Tibial nerve (tissue), 4 donors: ENCODE results near the gene THOC3. TPM values are rescaled to one million over a fixed set of nuclear protein-coding genes. Genes with fewer than 3 reads are reported as not detected.
"Not testable (repeated sequence)": the region's sequence is repeated elsewhere in the genome, so short reads cannot be mapped to it uniquely, and the experiment has no call there.

Experiments used
- DNase-seq, 2 donors: peaks; one replicate each; pipeline ENCODE4 v3.0.0-alpha.2; 2019; ENCODE audit warnings: low spot score in 2 of 2
- H3K27ac ChIP-seq, 4 donors: fragments of 200-600 bp; sonication (generic) in 3 of 4; one replicate each; pipeline ENCODE4 v1.5.1; 2017 to 2019; ENCODE audit warnings: mild to moderate bottlenecking in 1 of 4
- H3K27me3 ChIP-seq, 2 donors: fragments of 200-600 bp; sonication (generic) in 1 of 2; one replicate each; pipeline versions ENCODE4 v1.5.1 to v1.6.0; 2017 to 2019
- H3K36me3 ChIP-seq, 3 donors: fragments of 200-600 bp; sonication (generic); one replicate each; pipeline ENCODE4 v1.5.1; 2018 to 2019
- H3K4me1 ChIP-seq, 4 donors: fragments of 200-600 bp; sonication (generic) in 3 of 4; one replicate each; pipeline ENCODE4 v1.5.1; 2017 to 2019
- H3K4me3 ChIP-seq, 4 donors: fragments of 200-600 bp; sonication (generic) in 3 of 4; one replicate each; pipeline ENCODE4 v1.5.1; 2017 to 2019; ENCODE audit warnings: mild to moderate bottlenecking in 1 of 4, moderate library complexity in 1 of 4
- H3K9me3 ChIP-seq, 4 donors: fragments of 200-600 bp; sonication (generic) in 3 of 4; one replicate each; pipeline ENCODE4 v1.5.1; 2017 to 2019
- EP300 ChIP-seq, 2 donors: sonication (generic); formaldehyde crosslinking; IDR thresholded peaks; one replicate each; pipeline ENCODE4 v1.6.1; 2017; ENCODE audit warnings: antibody characterized with exemption in 2 of 2, mild to moderate bottlenecking in 1 of 2
- POLR2A ChIP-seq, 2 donors: fragments of 450-650 bp; IDR thresholded peaks; one replicate each; pipeline ENCODE4 v1.6.1; 2017; ENCODE audit warnings: antibody characterized with exemption in 2 of 2, mild to moderate bottlenecking in 2 of 2, moderate library complexity in 2 of 2
- whole genome bisulfite sequencing, 2 donors: methylation state at CpG; one replicate each; pipeline ENCODE4 v1.1.5; 2018; 5-methylcytosine and 5-hydroxymethylcytosine counted together
- total RNA-seq, 4 donors: library from RNA; depleted of rRNA; stranded (reverse); fragments of >200 nt; gene quantifications; one replicate each; pipeline ENCODE4 v1.1.0, GENCODE V29; 2016
- TF ChIP-seq, protein P1 (sequence below), 5 experiments: fragments of 200-600 bp in 3 of 5; fragments of 450-650 bp in 2 of 5; sonication (generic) in 3 of 5; IDR thresholded peaks; one replicate each; pipeline ENCODE4 v1.5.1; 2016 to 2019; ENCODE audit warnings: antibody characterized with exemption in 5 of 5, mild to moderate bottlenecking in 3 of 5, moderate library complexity in 2 of 5

Gene THOC3
- total RNA-seq, 4 donors from 2014 or later: 21.6 to 37.0 (median 28.1) TPM

DNA sequence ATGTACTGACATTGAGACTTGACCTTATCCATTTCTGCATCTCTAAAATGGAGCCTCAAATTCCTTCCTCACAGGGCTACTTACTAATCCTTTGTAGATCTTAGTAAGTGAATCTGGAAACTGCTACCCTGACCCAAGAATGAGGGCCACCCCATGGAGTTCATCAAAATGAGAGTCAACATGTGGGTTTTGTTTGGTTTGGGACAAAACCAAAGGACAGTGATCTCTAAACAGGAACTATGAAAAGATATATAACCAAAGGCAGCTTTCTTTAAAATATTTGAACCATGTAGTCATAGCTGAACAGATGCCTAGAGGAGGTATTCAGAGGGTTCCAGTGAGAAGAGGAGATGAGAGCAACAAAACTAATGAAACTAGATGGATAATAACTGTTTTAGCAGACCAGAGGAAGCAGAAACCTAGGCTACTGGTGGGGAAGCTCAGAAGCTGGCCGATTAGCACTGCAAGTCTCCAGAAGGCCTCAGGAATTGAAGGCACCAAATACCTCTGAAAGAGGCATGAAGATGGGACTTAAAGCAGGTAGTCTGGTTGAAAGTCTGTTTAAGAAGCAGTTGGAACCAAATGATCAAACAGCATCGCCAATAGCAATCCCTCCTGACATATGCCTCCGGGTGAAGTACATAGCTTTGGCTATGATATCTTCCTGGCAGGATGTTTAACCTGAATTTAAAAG, 45.8 kb downstream of the THOC3 start:
- Histone ChIP-seq H3K4me1 (no peaks in the 10 kb centered on the region), H3K27me3 (no peaks in the 10 kb centered on the region), H3K4me3 (no peak overlapping the region), H3K9me3 (no peaks in the 10 kb centered on the region), H3K27ac (no peak overlapping the region), H3K36me3 (peaks cover 0 to 5% (median 0%) of the 10 kb centered on the region in 3 donors)
- TF ChIP-seq EP300 (IDR thresholded peaks at IDR 0.05) (no peak), POLR2A (IDR thresholded peaks at IDR 0.05) (no peak)
- TF ChIP-seq, protein P1, sequence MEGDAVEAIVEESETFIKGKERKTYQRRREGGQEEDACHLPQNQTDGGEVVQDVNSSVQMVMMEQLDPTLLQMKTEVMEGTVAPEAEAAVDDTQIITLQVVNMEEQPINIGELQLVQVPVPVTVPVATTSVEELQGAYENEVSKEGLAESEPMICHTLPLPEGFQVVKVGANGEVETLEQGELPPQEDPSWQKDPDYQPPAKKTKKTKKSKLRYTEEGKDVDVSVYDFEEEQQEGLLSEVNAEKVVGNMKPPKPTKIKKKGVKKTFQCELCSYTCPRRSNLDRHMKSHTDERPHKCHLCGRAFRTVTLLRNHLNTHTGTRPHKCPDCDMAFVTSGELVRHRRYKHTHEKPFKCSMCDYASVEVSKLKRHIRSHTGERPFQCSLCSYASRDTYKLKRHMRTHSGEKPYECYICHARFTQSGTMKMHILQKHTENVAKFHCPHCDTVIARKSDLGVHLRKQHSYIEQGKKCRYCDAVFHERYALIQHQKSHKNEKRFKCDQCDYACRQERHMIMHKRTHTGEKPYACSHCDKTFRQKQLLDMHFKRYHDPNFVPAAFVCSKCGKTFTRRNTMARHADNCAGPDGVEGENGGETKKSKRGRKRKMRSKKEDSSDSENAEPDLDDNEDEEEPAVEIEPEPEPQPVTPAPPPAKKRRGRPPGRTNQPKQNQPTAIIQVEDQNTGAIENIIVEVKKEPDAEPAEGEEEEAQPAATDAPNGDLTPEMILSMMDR (IDR thresholded peaks at IDR 0.05): no peak
- WGBS, 2 donors: 77 to 85% methylated on average over 3 of the region's 3 CpGs
- DNase-seq: no peak

DNA sequence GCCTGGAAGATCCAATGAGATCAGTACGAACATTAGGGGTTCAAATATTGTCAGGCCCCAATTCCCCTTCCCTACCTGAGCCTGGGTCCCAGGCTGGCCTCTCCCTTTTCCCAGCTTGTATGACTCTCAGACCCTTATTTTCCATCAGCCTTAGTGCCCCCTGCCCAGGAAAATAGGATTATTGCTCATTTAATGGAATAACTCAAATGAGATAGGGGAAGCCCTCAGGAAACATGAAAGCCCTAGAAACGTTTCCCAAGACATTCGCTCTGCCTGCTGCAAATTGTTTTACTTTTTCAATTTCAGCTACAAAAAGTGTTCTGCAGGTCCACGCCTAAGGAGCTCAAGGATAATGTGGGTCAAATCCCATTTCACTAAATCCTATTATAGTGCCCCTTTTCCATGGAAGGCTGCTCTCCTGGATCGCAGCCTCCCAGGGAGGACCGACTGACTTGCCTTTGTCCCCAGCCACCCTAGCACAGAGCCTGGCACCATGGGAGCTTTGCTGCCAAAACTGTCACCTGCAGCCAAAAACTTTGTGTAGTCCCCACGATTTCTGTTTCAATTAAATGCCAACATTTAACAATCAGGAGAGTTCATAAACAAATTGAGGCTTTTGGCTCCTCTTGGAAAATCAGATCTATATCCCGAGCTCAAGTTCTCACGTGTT, 46.9 kb downstream of the THOC3 start:
- H3K27ac ChIP-seq: no peak overlapping the region
- TF ChIP-seq, protein P1 (IDR thresholded peaks at IDR 0.05): no peak
- TF ChIP-seq EP300 (IDR thresholded peaks at IDR 0.05): no peak
- TF ChIP-seq POLR2A (IDR thresholded peaks at IDR 0.05): no peak
- H3K9me3 ChIP-seq: no peaks in the 10 kb centered on the region
- no peaks in the 10 kb centered on the region for H3K27me3 ChIP-seq
- H3K4me1 ChIP-seq: no peaks in the 10 kb centered on the region
- 89 to 90% methylated on average over 9 of the region's 9 CpGs for WGBS, 2 donors
- peaks cover 0 to 16% (median 0%) of the 10 kb centered on the region in 3 donors for H3K36me3 ChIP-seq
- DNase-seq: no peak
- no peak overlapping the region for H3K4me3 ChIP-seq

DNA sequence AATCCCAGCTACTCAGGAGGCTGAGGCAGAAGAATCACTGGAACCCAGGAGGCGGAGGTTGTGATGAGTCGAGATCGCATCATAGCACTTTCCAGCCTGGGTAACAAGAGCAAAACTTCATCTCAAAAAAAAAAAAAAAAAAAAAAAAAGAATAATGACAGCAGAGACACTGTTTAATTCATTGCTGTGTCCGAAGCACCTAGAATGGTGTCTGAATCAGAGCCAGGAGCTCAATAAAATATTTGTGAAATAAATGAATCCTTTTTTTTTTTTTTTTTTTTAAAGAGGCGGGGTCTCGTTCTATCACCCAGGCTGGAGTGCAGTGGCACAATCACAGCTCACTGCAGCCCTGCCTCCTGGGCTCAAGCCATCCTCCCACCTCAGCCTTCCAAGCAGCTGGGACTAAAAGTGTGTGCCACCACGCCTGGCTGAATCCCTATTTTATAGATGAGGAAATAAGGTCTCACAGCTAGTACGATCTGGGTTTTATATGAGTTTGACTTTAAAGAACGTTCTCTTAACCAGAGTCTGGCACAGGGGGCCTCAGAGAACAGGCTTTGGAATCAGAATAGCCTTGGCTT, 47.8 kb downstream of the THOC3 start:
- DNase-seq: no peak
- no peaks in the 10 kb centered on the region for H3K4me1 ChIP-seq
- H3K4me3 ChIP-seq: no peak overlapping the region
- no peaks in the 10 kb centered on the region for H3K9me3 ChIP-seq
- no peaks in the 10 kb centered on the region for H3K27me3 ChIP-seq
- WGBS, 2 donors: 83 to 86% methylated on average over 9 of the region's 9 CpGs
- H3K27ac ChIP-seq: no peak overlapping the region
- TF ChIP-seq EP300 (IDR thresholded peaks at IDR 0.05) (no peak), POLR2A (IDR thresholded peaks at IDR 0.05) (no peak)
- TF ChIP-seq, protein P1 (IDR thresholded peaks at IDR 0.05): no peak
- H3K36me3 ChIP-seq: peaks cover 0 to 17% (median 0%) of the 10 kb centered on the region in 3 donors

DNA sequence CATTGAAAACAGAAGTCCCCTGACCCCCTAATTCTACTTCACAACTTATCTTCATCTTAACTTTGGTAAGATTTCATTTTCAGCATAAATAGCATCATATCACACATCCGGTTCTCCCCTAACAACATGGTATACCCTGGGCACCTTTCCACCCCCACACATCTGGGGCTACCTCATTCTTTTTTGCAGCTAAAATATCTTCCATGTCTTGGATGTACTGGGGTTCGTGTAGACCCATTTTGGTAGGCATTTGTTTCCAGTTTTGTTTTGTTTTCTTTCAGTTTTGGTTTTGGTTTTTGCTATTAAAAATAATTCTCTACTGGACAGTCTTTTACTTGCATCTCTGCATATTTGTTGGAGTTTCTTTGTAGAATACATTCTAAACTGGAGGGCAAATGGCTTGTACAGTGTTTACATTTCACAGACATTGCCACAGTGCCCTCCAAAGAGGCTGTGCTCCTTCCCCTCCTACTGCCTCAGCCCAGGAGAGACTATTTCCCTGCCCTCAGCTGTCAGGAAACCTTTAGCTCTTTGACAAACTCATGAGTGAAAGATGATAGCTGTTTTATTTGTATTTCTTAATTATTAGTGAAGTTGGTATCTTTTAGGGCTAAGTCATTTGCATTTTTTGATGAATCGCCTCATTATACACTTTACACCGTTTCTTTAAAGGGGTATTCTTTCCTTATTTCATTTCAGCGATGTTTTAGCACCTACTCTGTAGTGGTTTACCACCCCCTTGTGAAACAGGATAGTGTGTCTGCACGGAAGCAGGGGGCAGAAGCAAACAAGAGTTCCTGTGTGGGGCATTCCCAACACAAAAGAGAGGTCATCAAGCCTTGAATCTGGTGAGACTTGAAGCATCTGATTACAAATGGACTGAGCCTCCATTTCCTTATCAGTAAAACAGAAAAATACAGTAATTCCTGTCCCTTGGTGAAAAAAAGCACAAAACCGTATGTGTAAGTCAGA, 52.8 kb downstream of the THOC3 start:
- H3K27ac ChIP-seq, H3K9me3 ChIP-seq, H3K4me3 ChIP-seq, H3K27me3 ChIP-seq, DNase-seq, H3K4me1 ChIP-seq: not testable (repeated sequence)
- H3K36me3 ChIP-seq: peaks cover 0 to 17% (median 0%) of the 10 kb centered on the region in 3 donors
- WGBS, 2 donors: 53 to 56% methylated on average over 5 of the region's 7 CpGs

DNA sequence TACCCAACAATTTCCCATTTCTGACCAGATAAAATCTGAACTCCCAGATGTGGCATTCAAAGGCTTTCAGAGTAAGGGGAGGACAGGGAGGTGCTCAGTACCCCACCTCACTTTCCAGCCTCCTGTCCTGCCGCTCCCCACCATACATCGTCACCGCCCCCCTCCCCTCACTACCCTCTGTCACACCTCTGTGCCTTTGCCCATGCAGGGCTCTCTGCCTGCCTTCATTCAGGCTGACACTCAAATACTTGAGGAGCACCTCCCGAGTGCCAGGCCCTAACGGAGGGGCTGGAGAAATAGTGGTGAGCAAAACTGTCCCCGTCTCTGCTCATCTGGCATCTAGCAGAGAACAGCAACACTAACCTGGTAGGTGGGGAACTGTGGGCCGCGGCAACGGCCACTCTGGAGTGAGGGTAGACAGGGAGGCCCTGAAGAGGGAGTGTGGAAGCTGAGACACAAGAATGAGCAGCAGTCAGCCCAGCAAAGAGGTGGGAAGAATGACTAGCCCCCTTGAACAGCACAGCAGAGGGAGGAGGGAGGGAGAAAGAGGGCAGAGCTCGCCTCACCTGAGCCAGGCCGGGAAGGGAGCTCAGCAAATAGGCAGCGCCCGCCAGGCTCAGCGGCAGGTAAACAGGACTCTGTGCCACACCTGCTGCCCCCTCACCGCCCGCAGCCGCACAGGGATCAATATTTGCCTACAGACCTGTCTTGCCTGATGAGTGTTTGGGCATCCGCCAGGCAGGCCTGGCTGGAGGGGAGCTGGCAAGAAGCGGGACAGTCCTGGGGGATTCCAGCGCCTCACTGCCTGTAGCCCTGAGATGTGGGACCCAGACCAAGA, 54.1 kb downstream of the THOC3 start:
- not testable (repeated sequence) for H3K27me3 ChIP-seq, DNase-seq, H3K4me1 ChIP-seq, H3K27ac ChIP-seq, H3K9me3 ChIP-seq, H3K4me3 ChIP-seq
- H3K36me3 ChIP-seq: peaks cover 0 to 12% (median 0%) of the 10 kb centered on the region in 3 donors
- 70 to 76% methylated on average over 3 to 6 of the region's 20 CpGs for WGBS, 2 donors

DNA sequence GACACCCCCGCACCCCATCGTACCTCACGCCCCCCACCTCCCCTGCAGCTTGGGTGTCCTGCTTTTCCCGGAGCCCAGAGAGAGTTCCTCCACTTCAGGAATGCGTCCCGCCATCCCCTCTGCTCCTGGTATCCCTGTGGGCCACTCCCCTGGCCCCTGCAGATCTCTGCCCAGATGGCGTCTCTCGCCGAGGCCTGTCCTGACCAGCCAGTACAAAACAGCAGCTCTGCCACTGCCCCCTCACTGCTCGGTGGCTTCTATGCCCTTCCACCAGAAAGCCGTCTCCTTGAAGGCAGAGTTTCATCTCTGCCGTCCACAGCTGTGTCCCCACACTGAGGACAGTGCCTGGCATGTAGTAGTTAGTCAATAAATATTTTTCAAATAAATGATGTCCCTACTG, 58.0 kb downstream of the THOC3 start:
- H3K36me3 ChIP-seq, H3K4me3 ChIP-seq, H3K27ac ChIP-seq, H3K9me3 ChIP-seq, H3K4me1 ChIP-seq, DNase-seq, H3K27me3 ChIP-seq: not testable (repeated sequence)
- 69 to 71% methylated on average over 10 to 11 of the region's 12 CpGs for WGBS, 2 donors
